HG02798 (cell line): ENCODE results near the gene QRFPR.
A peak's percentile ranks its signal among the peaks of the same experiment; 100 is the strongest.
"Not testable (repeated sequence)": the region's sequence is repeated elsewhere in the genome, so short reads cannot be mapped to it uniquely, and the experiment has no call there.

Source experiments
- ATAC-seq: cut with Tn5 transposase; IDR thresholded peaks from one replicate; pipeline ENCODE4 v1.9.1; 2021; ENCODE audit warnings: mild to moderate bottlenecking; ENCODE audit not compliant: unreplicated experiment, poor library complexity

QRFPR gene

GRCh38 chr4:121340247-121340646 is 40.6 kb downstream of the QRFPR start:
- no peak for ATAC-seq

- no peak for ATAC-seq
Observed at GRCh38 chr4:121339824-121340223, 41.0 kb downstream of the QRFPR start.

- ATAC-seq = no peak
Observed at GRCh38 chr4:121339307-121339706, 41.5 kb downstream of the QRFPR start.

- ATAC-seq = no peak
Observed at GRCh38 chr4:121338518-121338917, 42.3 kb downstream of the QRFPR start.

GRCh38 chr4:121336706-121337105 is 44.1 kb downstream of the QRFPR start:
- ATAC-seq = no peak

- no peak for ATAC-seq
Observed at GRCh38 chr4:121330180-121330665, 50.6 kb downstream of the QRFPR start.

- ATAC-seq = no peak
Observed at GRCh38 chr4:121326597-121326996, 54.2 kb downstream of the QRFPR start.

- ATAC-seq = no peak
Observed at GRCh38 chr4:121324331-121324730, 56.5 kb downstream of the QRFPR start.

- no peak for ATAC-seq
Observed at GRCh38 chr4:121321466-121321865, 59.4 kb downstream of the QRFPR start.

- ATAC-seq = no peak
Observed at GRCh38 chr4:121316091-121316490, 64.7 kb downstream of the QRFPR start.

GRCh38 chr4:121313430-121313829 is 67.4 kb downstream of the QRFPR start:
- ATAC-seq = not testable (repeated sequence)

GRCh38 chr4:121308828-121309227 is 72.0 kb downstream of the QRFPR start:
- ATAC-seq = no peak

- ATAC-seq = no peak
Observed at GRCh38 chr4:121308328-121308663, 72.5 kb downstream of the QRFPR start.

GRCh38 chr4:121307445-121308327 is 73.1 kb downstream of the QRFPR start:
- ATAC-seq = peak; percentile 94

GRCh38 chr4:121306931-121307330 is 73.9 kb downstream of the QRFPR start:
- no peak for ATAC-seq

GRCh38 chr4:121304893-121305292 is 75.9 kb downstream of the QRFPR start:
- ATAC-seq = no peak

GRCh38 chr4:121299367-121299766 is 81.5 kb downstream of the QRFPR start:
- ATAC-seq = no peak

- no peak for ATAC-seq
Observed at GRCh38 chr4:121283319-121283718, 97.5 kb downstream of the QRFPR start.

GRCh38 chr4:121280425-121280824 is 100.4 kb downstream of the QRFPR start:
- ATAC-seq = no peak

- peak; percentile 82 for ATAC-seq
Observed at GRCh38 chr4:121278811-121279368, 101.9 kb downstream of the QRFPR start.
